GM12865 (cell line): Measurements from ENCODE around the gene ATOSB.
"Not testable (repeated sequence)": the region's sequence is repeated elsewhere in the genome, so short reads cannot be mapped to it uniquely, and the experiment has no call there.

Source experiments
- DNase-seq: peaks from one replicate; pipeline ENCODE4 v3.0.0; 2010; ENCODE audit warnings: low read depth
- H3K4me3 ChIP-seq: 2 replicates; pipeline ENCODE4 v1.5.1; 2011; ENCODE audit warnings: mild to moderate bottlenecking, low read depth, low read length, control low read depth
- TF ChIP-seq, protein P1 (sequence below): IDR thresholded peaks from 2 replicates; pipeline ENCODE4 v1.5.1; 2011; ENCODE audit warnings: low read length, control low read depth, low read depth, inconsistent platforms; ENCODE audit not compliant: insufficient read depth; ENCODE audit errors: missing control alignments

Gene ATOSB

DNA sequence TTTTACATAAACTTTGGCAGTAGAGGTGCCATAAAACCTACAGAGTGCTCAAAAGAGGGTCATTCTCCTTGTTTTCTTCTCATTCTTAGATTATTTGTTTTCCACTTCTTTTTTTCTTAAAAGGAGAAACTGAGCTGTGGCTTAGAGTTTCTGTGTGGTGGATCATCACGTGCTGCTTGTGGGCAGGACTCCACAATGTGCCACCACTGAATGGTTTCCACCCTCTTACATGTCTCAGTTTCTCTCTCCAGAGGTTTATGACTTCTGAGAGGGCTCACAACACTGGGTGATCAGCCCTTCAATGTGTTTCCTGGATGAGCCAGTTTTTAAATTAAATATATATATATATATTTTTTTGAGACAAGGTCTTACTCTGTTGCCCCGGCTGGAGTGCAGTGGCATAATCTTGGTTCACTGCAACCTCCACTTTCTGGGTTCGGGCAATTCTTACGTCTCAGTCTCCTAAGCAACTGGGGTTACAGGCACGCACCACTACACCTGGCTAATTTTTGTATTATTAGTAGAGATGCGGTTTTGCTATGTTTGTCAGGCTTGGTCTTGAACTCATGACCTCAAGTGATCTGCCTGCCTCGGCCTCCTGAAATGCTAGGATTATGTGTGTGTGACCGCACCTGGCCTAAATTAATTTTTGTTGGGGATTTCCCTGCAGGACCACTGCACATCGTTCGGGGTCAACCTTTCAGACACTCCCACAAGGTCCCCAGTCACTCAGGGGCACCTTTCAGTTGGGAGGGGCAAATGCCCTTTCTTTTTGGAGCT lies 43.0 kb upstream of the ATOSB start:
- DNase-seq: peak; percentile 83
- H3K4me3 ChIP-seq: no peak overlapping the region
- TF ChIP-seq, protein P1, sequence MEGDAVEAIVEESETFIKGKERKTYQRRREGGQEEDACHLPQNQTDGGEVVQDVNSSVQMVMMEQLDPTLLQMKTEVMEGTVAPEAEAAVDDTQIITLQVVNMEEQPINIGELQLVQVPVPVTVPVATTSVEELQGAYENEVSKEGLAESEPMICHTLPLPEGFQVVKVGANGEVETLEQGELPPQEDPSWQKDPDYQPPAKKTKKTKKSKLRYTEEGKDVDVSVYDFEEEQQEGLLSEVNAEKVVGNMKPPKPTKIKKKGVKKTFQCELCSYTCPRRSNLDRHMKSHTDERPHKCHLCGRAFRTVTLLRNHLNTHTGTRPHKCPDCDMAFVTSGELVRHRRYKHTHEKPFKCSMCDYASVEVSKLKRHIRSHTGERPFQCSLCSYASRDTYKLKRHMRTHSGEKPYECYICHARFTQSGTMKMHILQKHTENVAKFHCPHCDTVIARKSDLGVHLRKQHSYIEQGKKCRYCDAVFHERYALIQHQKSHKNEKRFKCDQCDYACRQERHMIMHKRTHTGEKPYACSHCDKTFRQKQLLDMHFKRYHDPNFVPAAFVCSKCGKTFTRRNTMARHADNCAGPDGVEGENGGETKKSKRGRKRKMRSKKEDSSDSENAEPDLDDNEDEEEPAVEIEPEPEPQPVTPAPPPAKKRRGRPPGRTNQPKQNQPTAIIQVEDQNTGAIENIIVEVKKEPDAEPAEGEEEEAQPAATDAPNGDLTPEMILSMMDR: no peak

DNA sequence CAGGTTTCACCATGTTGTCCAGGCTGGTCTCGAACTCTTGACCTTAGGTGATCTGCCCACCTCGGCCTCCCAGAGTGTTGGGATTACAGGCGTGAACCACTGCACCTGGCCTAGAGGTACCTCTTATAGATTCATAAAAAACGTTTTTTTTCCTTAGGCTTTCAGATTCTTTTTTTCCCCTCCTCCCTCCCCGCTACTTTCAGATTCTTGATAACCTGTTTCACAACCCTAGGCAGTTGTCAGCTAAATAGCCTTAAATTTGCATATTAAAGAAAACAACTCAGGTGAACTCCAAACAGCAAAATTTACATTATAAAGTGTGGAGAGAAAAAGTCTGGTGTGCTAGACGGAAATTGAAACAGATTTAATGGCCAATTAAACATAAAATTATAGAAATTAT lies 42.2 kb upstream of the ATOSB start:
- DNase-seq: peak; percentile 61
- H3K4me3 ChIP-seq: not testable (repeated sequence)

DNA sequence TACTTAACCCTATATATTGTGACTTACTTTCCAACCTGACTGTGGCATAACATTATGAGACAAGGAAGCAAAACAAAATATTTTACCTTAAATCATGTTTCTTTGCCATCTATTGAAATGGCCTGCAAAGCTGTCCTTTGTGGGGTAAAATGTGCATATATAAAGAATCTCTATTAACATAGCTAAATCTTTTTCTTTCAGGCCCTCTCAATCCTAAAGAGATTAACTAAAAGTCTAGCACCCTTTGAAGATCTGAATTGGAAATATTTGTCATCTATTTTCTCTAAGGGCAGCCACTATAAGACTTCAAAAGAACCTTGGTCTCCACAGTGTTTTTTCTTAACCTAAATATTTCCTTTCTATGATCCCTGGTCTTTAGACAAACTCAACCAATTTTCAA lies 41.1 kb upstream of the ATOSB start:
- no peak overlapping the region for H3K4me3 ChIP-seq
- DNase-seq: no peak
- TF ChIP-seq, protein P1: no peak

DNA sequence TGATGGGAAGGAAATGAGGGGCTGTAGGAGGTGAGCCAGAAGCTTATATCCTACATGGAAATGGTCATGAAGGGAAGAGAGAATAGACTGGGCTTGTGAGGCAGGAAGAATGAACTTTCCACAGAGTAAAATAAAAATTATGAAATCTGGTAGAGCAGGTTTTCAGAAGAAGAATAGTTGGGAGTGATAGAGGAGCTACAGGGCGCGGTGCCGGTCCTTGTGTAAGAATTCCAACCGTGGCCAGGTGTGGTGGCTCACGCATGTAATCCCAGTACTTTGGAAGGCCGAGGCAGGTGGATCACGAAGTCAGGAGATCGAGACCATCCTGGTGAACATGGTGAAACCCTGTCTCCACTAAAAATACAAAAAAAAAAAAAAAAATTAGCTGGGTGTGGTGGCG lies 37.3 kb upstream of the ATOSB start:
- DNase-seq: no peak
- TF ChIP-seq, protein P1: no peak
- no peak overlapping the region for H3K4me3 ChIP-seq

DNA sequence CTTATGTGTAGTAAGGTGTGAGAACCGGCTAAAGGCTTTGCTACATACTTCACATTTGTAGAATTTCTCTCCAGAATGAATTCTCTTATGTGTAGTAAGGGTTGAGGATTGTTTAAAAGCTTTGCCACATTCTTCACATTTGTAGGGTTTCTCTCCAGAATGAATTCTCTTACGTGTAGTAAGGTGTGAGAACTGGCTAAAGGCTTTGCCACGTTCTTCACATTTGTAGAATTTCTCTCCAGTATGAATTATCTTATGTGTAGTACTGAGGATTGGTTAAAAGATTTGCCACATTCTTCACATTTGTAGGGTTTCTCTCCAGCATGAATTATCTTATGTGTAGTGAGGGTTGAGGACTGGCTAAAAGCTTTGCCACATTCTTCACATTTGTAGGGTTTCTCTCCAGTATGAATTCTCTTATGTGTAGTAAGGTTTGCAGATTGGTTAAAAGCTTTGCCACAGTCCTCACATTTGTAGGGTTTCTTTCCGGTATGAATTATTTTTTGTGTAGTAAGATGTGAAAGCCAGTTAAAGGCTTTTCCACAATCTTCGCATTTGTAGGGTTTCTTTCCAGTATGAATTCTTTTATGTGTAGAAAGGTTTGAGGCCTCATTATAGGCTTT lies 32.4 kb upstream of the ATOSB start:
- H3K4me3 ChIP-seq, DNase-seq: not testable (repeated sequence)

DNA sequence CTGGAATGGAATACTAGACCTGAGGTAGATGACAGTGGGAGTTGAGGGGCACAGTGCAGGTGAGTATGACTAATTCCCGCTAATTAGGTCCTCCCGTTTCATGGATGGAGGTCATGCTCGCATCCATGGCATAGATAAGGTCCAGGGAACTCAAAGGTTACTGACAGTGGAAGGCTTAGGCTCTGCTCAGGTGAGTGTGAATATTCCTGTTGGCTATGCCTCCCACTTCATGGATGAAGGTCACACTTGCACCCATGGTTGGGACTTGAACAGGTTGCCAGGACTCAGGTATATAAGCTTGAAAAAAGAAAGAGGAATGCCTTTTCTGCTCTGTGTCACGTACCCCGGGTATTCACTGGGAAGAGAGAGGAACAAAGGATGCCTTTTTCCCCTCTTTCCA lies 26.4 kb upstream of the ATOSB start:
- TF ChIP-seq, protein P1: no peak
- no peak overlapping the region for H3K4me3 ChIP-seq
- DNase-seq: no peak

DNA sequence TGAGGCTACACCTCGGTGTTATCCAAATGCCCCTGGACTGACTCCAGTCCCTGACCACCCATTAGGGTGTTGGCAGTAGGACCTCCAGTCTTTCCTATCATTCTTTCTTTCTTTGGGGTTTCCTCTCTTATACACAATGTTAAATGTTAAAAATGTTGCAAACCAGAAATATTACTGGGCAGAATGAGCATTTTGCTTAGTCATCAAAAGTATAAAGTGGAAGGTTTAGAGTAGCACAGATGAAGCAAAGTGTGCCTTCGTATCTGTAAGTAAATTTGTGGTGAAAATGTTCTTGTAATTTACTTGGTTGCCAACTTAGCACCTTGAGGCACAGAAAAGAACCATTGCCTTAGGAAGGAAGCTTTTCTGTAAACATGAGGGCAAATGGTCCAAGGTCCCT lies 24.4 kb upstream of the ATOSB start:
- DNase-seq: no peak
- H3K4me3 ChIP-seq: no peak overlapping the region
- TF ChIP-seq, protein P1: no peak

DNA sequence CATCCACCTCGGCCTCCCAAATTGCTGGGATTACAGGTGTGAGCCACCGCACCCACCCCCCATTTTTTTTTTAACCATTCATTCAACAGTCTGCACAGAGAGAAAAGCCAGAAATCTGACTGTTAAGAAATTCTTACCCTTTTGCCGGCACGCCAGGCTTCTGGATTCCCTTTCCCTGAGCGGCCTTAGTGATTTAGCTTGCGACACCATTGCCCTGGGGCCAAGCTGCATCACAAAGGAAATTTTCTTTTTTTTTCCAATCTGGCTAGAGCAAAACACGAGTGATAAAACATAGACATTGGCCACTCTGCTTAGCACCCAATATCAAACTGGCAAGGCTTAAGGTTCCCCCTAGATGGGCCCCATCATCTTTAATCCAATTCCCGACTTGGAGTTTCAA lies 21.2 kb upstream of the ATOSB start:
- DNase-seq: no peak
- TF ChIP-seq, protein P1: no peak
- H3K4me3 ChIP-seq: no peak overlapping the region
